ENCODE results near the gene IGSF8.

IGSF8 gene

GRCh38 chr1:160070243-160071163, 27.9 kb downstream of the IGSF8 start:
- H3K79me2 ChIP-seq (ENCODE audit: low read length) = no peaks in the 10 kb centered on the region

GRCh38 chr1:160069460-160070231, 28.8 kb downstream of the IGSF8 start, which contains the start of gene KCNJ10:
KCNJ10 (minus strand) TSS chr1:160070160; CDS start chr1:160042532, 27,628 bp downstream.
- no peak within 1 kb of the TSS for H3K27ac ChIP-seq (ENCODE audit: low read length)
- H3K79me2 ChIP-seq (ENCODE audit: low read length) = no peaks in the 10 kb centered on the region
- peak within 1 kb of the TSS; percentile 79 for H2AFZ ChIP-seq (ENCODE audit: low read depth, low read length)
- peak within 1 kb of the TSS; percentile 24; the same call in 1 of the 2 replicates for H3K9ac ChIP-seq (ENCODE audit: low read length)
- H3K4me1 ChIP-seq (ENCODE audit: low read length) = peaks cover 8% of the 10 kb centered on the region
- H3K4me2 ChIP-seq (ENCODE audit: low read length) = peak within 1 kb of the TSS; percentile 92
- H3K9me3 ChIP-seq (ENCODE audit: insufficient read depth, low read length) = no peaks in the 10 kb centered on the region
- peak within 1 kb of the TSS; percentile 84 for H3K4me3 ChIP-seq (ENCODE audit: low read length)
- no peaks in the 10 kb centered on the region for H4K20me1 ChIP-seq (ENCODE audit: insufficient read depth, low read length)
- H3K36me3 ChIP-seq (replicated peaks; ENCODE audit: low read depth, low read length) = no peaks in the 10 kb centered on the region
- no peak for TF ChIP-seq EZH2phosphoT487 (IDR thresholded peaks at IDR 0.05; ENCODE audit: low read depth)
- TF ChIP-seq CTCF (IDR thresholded peaks at IDR 0.05; ENCODE audit: low read depth, low read length) = no peak
- H3K27me3 ChIP-seq (ENCODE audit: low read depth, low read length) = peaks cover 43% of the 10 kb centered on the region

More at GRCh38 chr1:160070243-160071163, 27.9 kb downstream of the IGSF8 start:
- H3K27ac ChIP-seq (ENCODE audit: low read length) = no peak overlapping the region
- peak overlapping the region; percentile 92 for H3K4me2 ChIP-seq (ENCODE audit: low read length)
- H4K20me1 ChIP-seq (ENCODE audit: insufficient read depth, low read length) = no peaks in the 10 kb centered on the region
- H2AFZ ChIP-seq (ENCODE audit: low read depth, low read length) = peak overlapping the region; percentile 79
- no peak for TF ChIP-seq EZH2phosphoT487 (IDR thresholded peaks at IDR 0.05; ENCODE audit: low read depth)
- TF ChIP-seq CTCF (IDR thresholded peaks at IDR 0.05; ENCODE audit: low read depth, low read length) = no peak
- H3K9me3 ChIP-seq (ENCODE audit: insufficient read depth, low read length) = no peaks in the 10 kb centered on the region
- peaks cover 43% of the 10 kb centered on the region for H3K27me3 ChIP-seq (ENCODE audit: low read depth, low read length)
- H3K4me3 ChIP-seq (ENCODE audit: low read length) = peak overlapping the region; percentile 84
- H3K9ac ChIP-seq (ENCODE audit: low read length) = peak overlapping the region; percentile 24; the same call in 1 of the 2 replicates
- H3K4me1 ChIP-seq (ENCODE audit: low read length) = peaks cover 8% of the 10 kb centered on the region
- H3K36me3 ChIP-seq (replicated peaks; ENCODE audit: low read depth, low read length) = no peaks in the 10 kb centered on the region

GRCh38 chr1:160068225-160068624, 30.2 kb downstream of the IGSF8 start:
- peaks cover 8% of the 10 kb centered on the region for H3K4me1 ChIP-seq (ENCODE audit: low read length)
- H3K27ac ChIP-seq (ENCODE audit: low read length) = no peak overlapping the region
- H2AFZ ChIP-seq (ENCODE audit: low read depth, low read length) = no peak overlapping the region
- H3K4me3 ChIP-seq (ENCODE audit: low read length) = no peak overlapping the region
- no peaks in the 10 kb centered on the region for H3K9me3 ChIP-seq (ENCODE audit: insufficient read depth, low read length)
- no peak overlapping the region for H3K4me2 ChIP-seq (ENCODE audit: low read length)
- TF ChIP-seq CTCF (IDR thresholded peaks at IDR 0.05; ENCODE audit: low read depth, low read length) = no peak
- no peak for TF ChIP-seq EZH2phosphoT487 (IDR thresholded peaks at IDR 0.05; ENCODE audit: low read depth)
- no peaks in the 10 kb centered on the region for H3K79me2 ChIP-seq (ENCODE audit: low read length)
- no peaks in the 10 kb centered on the region for H4K20me1 ChIP-seq (ENCODE audit: insufficient read depth, low read length)
- H3K27me3 ChIP-seq (ENCODE audit: low read depth, low read length) = peaks cover 46% of the 10 kb centered on the region
- no peaks in the 10 kb centered on the region for H3K36me3 ChIP-seq (replicated peaks; ENCODE audit: low read depth, low read length)
- no peak overlapping the region for H3K9ac ChIP-seq (ENCODE audit: low read length)
